HL-60 (cell line): Measurements from ENCODE around the gene SMIM14.

Experiments
- POLR2AphosphoS5 ChIP-seq: IDR thresholded peaks from 2 replicates; pipeline ENCODE4 v1.6.1; 2012; ENCODE audit warnings: low read depth
- TF ChIP-seq, protein P1 (sequence below): IDR thresholded peaks from one replicate; pipeline ENCODE4 v1.5.1; 2011; ENCODE audit warnings: low read length, control low read depth, inconsistent platforms; ENCODE audit not compliant: insufficient read depth

DNA sequence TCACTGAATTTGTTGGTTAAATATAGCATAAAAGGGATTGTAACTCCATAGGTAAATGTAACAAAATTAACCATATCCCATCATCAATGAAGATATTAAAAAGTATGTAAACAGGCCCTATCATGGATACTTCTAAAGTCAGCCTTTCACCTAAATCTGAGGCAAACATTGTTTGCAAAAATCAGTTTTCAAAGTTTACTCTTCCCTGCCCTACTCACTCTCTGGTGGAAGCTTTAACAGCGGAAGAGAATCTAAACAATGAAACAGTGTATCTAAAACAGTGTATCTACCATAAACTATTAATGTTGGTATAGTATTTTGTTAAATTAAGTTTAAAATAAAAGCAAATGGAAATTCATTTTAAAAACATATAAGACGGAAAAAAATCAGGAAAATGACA lies 21.1 kb downstream of the SMIM14 start:
- TF ChIP-seq, protein P1, sequence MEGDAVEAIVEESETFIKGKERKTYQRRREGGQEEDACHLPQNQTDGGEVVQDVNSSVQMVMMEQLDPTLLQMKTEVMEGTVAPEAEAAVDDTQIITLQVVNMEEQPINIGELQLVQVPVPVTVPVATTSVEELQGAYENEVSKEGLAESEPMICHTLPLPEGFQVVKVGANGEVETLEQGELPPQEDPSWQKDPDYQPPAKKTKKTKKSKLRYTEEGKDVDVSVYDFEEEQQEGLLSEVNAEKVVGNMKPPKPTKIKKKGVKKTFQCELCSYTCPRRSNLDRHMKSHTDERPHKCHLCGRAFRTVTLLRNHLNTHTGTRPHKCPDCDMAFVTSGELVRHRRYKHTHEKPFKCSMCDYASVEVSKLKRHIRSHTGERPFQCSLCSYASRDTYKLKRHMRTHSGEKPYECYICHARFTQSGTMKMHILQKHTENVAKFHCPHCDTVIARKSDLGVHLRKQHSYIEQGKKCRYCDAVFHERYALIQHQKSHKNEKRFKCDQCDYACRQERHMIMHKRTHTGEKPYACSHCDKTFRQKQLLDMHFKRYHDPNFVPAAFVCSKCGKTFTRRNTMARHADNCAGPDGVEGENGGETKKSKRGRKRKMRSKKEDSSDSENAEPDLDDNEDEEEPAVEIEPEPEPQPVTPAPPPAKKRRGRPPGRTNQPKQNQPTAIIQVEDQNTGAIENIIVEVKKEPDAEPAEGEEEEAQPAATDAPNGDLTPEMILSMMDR, result no peak
- no peak for TF ChIP-seq POLR2AphosphoS5
